ENCODE measurements around the gene C14orf93.
"Not testable (repeated sequence)": the region's sequence is repeated elsewhere in the genome, so short reads cannot be mapped to it uniquely, and the experiment has no call there.

C14orf93 gene

DNA sequence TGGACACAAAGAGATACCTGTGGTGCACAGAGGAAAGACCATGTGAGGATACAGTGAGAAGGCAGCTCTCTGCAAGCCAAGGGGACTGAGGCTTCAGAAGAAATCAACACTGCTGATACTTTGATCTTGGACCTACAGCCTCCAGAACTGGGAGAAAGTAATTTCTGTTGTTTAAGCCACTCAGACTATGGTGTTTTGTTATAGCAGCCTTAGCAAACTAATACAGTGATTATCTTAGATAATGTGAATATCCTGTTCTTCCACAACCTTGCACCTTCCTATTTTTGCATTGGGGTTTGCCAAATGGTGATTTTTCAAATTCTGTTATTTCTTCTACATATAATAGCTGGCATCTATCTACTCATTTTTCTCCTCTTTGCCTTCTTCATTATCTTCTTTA, 8.2 kb upstream of the C14orf93 start:
- no peak for DNase-seq

DNA sequence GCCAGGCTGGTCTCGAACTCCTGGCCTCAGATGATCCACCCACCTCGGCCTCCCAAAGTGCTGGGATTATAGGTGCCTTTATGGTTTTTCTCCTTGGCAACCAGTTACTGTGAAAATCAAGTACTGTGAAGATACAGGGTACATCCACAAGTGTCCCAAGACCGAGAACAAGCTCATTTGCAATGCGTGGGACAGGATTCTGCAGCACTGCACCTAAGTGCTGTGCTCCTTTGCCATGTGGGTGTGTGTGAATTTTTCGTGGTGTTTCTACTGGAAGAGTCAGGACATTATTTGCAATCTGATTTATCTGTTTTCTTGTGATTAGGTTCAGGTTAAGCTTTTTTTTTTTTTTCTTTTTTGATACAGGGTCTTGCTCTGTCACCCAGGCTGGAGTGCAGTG, 7.1 kb upstream of the C14orf93 start:
- DNase-seq, result no peak

- DNase-seq, result no peak
These were observed 5.7 kb upstream of the C14orf93 start for GRCh38 chr14:23015618-23016017.

- not testable (repeated sequence) for DNase-seq
These were observed 3.8 kb upstream of the C14orf93 start for GRCh38 chr14:23013749-23014054.

GRCh38 chr14:23013054-23013748, 3.3 kb upstream of the C14orf93 start:
- no peak for DNase-seq

GRCh38 chr14:23009483-23009938, 432 bp downstream of the C14orf93 start:
- no peak for DNase-seq

GRCh38 chr14:23008831-23009230, 1.1 kb downstream of the C14orf93 start:
- DNase-seq, result no peak

GRCh38 chr14:23006544-23007419, 3.2 kb downstream of the C14orf93 start:
- DNase-seq, result peak; percentile 99

DNA sequence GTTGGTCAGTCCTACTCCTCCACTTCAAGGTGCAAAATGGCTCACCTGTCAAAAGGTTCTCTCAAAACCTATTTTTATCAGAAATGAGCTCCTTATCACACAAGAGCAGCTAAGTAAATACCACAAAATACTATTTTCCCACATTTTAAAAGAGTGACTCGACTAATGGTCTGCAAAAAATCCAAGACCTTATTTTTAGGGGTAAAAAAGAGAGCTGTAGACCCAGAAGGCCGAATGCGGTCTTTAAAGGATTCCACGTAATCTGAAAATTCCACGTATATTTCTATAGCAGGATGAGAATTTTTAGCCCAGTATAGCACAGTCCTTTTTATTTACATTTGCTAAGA, 3.8 kb downstream of the C14orf93 start:
- no peak for DNase-seq

DNA sequence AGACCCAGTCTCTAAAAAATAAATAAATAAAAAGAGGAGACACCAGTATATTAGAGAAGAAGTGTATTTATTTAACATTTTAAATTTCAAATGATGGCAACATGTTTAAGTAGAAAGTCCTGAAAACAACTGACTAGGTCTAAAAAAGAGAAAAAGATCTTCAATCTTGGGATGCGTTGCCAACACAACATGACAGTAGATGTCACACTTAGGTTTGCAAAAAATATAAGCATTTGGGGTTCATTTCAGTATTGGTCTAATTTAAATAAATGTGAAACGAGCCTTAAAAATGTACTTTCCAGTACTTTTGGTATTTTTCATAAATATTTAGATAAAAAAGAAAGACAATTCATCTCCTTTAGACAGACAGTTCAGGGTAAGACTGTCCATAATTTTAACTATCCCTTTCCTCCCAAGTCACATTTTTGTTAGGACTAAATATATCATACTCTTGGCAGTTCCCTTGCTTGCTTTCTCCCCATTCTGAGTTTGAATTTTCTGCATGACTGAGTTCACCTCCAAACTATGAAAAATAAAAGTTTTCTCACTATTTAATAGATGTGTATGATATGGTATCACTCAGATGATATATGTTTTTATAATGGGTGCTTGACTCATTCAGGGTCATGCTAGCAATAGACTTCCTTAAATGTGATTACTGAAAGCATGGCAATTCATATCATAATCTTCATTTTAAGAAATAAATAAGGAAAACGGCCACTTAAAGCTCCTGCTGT, 4.3 kb downstream of the C14orf93 start:
- DNase-seq, result no peak

- not testable (repeated sequence) for DNase-seq
These were observed 5.7 kb downstream of the C14orf93 start for GRCh38 chr14:23004274-23004673.

GRCh38 chr14:23002592-23002991, 7.4 kb downstream of the C14orf93 start:
- no peak for DNase-seq

DNA sequence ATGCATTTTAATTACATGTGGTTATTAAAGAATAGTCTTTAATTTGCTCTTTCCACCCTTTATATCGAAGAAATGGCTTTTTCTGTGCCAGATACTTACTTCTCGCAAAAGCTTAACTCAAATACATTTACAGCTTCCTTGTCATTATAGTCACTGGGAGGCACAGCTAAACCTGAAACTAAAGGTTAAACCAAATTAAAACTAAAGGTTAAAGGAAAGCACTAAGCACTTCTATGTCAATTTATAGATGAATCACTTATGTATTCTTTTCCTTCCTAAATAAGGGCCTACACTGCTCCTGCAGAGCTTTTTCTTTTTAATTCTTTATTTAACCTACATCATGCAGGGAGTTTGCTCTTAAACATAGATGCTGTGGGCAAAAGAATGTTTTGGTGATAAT, 9.1 kb downstream of the C14orf93 start:
- DNase-seq, result no peak

GRCh38 chr14:22998329-22999012, 11.5 kb downstream of the C14orf93 start:
- DNase-seq, result no peak

DNA sequence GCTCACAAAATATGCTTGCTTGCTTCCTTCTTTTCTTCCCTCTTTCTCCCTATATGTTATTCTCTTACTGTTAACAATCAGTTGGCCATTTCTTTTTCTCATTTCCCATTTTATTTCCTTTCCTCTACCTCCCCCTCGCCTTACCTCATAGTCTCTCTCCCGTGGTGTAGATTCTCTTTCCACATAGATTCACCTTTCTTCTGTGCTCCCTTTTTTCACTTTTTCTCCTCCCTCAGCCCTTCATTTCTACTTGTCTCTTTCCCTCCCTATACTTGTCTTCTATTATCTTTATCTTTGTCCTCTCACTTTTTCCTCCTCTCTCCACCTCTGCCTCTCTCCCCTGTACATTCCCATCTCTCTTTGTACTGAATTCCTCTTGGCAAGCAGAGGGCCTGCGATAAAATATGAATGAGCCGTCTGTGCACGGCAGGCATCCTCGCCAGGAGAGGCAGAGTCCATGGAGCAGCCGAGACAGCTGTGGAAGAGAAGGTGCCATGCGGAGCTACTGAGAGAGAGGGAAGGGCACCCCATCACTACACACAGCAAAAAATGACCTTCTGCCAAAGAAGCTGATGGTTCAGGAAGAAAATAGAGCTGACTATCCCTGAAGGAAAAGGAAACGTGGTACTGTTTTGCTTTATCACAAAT, 12.1 kb downstream of the C14orf93 start:
- DNase-seq, result no peak

GRCh38 chr14:22996768-22997654, 12.9 kb downstream of the C14orf93 start:
- no peak for DNase-seq

DNA sequence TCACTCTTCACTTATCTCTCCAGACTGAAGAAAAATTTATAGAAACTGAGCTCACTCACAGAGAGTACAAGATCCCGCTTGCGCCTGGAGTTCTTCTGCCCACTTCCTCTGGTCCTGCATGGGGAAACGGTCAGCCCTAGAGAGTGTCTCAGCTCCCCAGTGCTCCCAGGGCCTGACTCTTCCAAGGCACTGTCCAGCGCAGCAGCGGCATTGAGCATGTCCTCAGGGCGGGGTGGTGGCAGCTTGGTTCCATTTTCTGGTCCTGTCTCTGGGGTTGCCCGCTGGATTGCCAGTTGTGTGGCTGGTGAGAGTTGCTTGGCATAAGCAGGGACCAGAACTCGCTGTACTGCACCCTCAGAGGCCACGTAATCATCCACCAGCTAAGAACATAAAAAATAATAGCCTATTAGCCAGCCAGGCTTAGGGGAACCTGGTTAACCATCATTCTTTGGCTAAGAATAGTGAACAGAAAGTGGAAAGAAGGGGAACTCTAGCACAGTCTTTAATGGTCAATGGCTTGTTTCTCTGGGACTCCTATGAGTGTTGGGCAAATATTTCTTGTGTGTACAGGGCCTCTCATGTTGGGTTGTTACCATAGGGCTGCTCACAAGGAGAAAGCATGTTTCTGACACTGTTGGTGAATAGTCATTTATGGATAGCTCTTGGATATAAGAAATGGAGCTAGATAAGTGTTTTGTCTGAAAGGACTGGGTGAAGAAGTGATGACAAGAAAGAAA, 13.9 kb downstream of the C14orf93 start:
- no peak for DNase-seq

DNA sequence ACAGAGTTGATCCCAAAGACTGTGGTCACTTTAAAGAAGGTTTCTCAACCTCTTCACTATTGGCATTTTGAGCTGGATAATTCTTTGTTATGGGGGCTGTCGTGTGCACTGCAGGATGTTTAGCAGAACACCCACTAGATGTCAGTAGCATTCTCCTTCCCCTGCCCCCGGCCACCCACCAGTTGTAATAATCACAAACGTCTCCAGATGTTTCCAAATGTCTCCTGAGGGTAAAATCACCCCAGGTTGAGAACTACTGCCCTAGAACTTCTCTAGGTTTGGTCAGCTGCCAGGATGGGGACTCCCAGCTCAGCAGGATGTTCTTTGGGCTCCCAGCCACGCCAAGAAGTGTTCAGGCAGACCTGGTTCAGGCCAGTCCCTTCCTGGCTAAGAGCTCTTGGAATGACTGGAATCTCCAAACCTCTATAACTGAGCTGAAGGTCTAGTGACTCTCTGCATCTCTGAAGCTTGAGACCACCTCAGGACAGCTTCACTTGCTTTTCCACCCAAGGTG, 15.1 kb downstream of the C14orf93 start:
- peak; percentile 20 for DNase-seq

DNA sequence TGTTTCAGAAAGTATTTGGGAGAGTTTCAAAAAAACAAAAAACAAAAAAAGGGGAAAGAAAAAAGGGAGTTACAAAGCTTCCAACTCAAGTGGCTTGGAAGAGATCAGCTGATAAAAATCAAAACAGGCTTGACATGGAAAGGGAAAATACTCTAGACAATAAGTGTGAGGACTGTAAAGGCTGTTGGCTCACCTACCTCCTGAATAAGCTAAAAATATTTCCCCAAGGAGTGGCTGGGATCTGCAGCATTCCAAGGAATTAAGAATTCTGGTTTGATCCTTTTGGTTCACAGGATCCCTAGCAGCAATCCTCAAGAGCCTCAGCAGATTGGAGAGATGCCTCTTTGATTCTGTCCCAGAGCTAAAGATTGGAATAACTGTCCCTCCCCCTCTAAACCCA, 16.4 kb downstream of the C14orf93 start:
- DNase-seq, result no peak

- no peak for DNase-seq
These were observed 18.1 kb downstream of the C14orf93 start for GRCh38 chr14:22991852-22992251.

GRCh38 chr14:22987291-22987690, 22.7 kb downstream of the C14orf93 start:
- no peak for DNase-seq
